ENCODE measurements around the gene WDR27.

WDR27 gene

DNA sequence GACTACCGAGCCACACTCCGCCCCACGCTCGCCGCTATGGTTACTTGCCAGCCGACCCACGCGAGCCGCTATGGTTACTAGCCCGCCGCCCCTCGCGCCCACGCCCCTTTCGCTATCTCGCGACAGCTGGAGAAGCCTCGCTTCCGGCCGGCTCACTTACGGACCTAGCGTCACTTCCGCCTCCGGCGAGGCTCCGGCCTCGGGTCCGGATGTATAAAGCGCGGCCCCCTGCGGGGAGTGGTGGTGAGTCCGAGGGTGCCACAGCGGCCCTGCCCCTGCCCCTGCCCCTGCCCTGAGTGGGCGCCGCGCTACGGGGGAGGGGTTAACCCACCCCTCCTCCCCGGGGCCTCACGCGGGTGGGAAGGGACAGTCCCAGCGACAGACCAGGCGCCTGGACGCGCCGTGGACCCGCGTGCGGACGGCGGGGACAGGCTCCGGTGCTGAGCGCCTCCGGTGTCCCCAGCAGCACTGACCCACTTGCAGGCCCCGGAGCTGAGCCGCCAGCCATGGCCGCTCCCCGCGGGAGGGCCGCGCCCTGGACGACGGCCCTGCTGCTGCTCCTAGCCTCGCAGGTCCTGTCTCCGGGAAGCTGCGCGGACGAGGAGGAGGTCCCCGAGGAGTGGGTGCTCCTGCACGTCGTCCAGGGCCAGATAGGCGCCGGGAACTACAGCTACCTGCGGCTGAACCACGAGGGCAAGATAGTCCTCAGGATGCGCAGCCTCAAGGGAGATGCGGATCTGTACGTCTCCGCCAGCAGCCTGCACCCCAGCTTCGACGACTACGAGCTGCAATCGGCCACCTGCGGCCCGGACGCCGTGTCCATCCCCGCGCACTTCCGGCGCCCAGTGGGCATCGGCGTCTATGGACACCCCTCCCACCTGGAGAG is at the start of gene WDR27, which contains the start of gene C6orf120:
Gene WDR27, minus strand, starts transcription at position 76 of the 886 bp plus-strand sequence. CDS start 13,024 bp downstream, outside the sequence.
Gene C6orf120, plus strand, starts transcription at position 173 of the 886 bp plus-strand sequence. Its CDS starts 334 bp downstream, at position 507.
- DNase-seq (ENCODE audit: low read depth in 2 of 2), result peak; percentile 97 to 98

DNA sequence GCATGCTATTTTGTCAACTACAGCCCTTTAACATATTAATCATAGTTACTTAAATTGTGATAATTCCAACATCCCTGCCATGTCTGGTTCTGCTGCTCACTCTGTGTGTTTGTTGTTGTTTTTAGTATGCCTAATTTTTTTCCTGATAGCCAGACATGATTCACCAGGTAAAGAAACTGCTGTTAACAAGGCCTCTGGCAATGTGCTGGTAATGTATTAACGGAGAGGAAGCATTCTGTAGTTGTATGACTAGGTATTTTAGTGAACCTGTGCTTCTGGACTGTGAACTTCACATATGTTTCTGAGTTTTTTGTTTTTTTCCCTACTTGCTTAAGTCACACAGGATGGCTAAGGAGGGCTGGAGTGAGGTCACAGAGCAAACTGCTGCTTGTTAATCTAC is 44.7 kb upstream of the WDR27 start:
- DNase-seq (ENCODE audit: low read depth in 2 of 2), result no peak

DNA sequence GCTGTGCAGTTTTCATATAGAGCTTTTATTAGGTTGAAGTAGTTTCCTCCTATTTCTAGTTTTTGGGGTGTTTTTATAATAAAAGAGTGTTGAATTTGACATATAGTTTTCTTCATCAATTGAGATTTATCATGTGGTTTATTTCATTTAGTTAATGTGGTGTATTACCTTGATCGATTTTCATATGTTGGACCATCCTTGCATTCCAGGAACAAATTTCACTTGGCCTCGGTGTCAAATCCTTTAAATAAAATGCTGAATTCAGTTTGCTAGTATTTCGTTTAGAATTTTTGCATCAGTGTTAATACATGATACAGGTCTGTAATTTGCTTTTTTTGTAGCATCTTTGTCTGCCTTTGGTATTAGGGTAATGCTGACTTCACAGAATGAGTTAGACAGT is 43.6 kb upstream of the WDR27 start:
- DNase-seq (ENCODE audit: low read depth in 2 of 2), result no peak

DNA sequence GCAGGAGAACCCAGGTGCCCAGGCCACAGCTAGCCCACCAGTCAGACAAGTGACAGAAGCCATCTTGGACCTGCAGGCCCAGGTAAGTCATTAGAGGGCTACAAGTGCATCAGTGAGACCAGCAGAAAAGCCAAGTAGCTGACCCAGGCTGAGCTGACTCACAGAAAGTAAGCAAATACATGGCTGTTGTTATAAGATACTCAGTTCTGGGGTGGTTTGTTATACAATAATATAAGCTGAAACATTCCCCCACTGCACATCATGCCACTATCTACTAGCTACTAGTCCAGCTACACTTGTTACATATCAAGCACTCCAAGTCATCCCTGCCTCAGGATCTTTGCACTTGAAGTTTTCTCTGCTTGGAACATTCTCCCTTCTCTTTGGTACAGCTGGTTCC is 39.5 kb upstream of the WDR27 start:
- DNase-seq (ENCODE audit: low read depth in 2 of 2), result no peak

DNA sequence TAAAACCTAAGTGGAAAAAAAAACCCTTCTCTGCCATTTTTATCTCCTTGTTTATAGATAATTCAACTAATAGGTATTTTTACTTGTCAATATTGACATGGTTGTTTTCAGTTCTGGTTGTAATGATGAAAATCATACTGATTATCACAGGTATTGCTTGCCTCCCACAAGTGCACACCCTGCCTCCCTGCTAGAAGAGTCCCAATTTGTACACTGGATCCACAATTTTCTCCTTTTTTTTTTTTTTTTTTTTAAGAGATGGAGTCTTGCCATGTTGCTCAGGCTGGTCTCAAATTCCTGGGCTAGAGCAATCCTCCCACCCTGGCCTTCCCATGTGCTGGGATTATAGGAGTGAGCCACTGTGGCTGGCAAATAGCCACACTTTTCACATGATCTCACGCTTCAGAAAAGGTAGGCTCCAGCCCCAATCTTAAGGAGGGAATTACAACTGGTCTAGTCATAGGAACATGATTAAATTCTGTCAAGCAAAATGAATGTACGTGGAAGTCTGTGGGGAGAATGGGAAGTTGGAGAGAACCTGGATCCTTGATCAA is 37.2 kb upstream of the WDR27 start:
- DNase-seq (ENCODE audit: low read depth in 2 of 2), result no peak

DNA sequence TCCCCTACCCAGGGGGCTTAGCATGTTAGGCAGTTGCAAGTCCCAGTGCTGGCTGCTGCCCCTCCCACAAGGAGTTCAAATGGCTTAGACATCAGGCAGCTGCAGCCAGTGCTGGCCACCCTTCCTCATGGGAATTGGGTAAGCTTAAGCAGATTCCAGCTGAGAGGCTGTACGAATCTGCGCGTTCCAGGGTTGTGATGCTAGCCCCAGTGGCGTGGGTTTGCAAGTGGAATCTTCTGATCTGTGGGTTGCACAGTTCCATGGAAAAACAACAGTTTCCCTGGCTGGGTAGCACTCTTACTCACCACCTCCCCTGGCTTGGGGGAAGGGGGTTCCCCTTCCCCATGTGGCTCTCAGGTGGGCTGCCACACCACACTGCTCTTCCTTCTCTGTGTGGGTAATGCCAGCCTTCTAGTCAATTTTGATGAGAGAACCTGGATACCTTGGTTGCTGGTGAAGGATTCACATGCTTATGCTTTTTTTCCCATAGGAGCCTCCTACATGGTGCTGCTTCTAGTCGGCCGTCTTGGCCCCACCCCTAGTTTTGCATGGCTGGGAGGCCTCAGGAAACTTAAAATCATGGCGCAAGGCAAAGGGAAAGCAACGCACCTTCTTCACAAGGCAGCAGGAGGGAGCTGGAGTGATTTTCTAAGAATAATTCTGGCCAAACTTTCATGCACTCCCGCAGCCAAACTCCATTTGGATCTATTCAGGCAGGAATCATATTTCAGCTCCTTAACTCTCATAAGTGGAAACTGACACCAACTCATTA is 36.6 kb upstream of the WDR27 start:
- no peak for DNase-seq (ENCODE audit: low read depth in 2 of 2)

DNA sequence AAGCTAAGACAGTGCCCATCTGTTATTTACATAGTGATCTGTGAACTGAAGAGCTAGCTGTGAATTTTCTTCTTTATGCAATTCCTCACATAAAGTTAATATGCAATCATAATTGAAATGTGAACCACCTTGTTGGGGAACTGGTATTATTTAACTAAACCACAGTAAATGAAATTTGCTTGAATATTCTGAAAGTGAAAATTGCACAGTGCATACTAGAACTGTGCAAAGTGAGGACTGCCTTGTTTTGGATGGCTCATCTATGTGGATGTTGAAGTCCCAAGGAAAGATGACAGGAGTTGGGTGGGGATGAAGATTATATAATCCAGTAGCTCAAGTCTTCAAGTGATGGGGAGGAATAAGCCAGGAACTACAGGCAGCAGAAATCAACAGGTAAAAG is 28.1 kb upstream of the WDR27 start:
- DNase-seq (ENCODE audit: low read depth in 2 of 2), result no peak

DNA sequence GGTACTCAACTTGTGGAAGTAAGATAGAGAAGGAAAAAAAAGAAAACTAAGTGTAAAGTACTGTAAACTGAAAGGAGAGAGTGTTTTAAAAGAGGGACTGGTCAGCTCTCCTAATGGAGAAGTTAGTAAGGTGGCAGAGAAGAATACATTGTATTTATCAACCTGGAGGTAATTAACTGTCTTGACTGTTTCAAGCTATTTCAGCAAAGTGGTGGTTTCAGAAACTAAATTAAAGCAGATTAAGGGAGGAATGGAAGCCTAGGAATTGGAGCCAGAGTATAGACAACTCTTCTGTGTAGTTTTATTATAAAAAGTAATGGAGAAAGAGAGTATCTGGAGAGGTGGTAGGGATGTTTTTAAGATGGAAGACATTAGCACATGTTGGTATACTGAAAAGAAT is 25.1 kb upstream of the WDR27 start:
- DNase-seq (ENCODE audit: low read depth in 2 of 2), result no peak

DNA sequence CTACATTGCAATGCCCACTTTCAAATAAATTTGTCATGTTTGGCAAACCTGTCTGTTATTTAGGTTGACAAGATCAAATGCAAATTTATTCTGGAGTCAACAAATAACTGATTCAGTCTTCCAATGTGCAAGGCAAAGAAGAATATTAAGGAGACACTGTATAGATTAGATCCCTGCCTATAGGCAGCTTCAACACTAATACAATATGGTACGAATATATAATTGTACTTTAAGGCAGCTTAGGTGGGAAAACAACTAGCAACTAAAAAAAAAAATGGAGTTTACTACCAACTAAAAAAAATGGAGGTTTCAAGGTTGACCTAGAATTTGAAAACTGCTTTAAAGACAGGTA is 24.2 kb upstream of the WDR27 start:
- no peak for DNase-seq (ENCODE audit: low read depth in 2 of 2)

DNA sequence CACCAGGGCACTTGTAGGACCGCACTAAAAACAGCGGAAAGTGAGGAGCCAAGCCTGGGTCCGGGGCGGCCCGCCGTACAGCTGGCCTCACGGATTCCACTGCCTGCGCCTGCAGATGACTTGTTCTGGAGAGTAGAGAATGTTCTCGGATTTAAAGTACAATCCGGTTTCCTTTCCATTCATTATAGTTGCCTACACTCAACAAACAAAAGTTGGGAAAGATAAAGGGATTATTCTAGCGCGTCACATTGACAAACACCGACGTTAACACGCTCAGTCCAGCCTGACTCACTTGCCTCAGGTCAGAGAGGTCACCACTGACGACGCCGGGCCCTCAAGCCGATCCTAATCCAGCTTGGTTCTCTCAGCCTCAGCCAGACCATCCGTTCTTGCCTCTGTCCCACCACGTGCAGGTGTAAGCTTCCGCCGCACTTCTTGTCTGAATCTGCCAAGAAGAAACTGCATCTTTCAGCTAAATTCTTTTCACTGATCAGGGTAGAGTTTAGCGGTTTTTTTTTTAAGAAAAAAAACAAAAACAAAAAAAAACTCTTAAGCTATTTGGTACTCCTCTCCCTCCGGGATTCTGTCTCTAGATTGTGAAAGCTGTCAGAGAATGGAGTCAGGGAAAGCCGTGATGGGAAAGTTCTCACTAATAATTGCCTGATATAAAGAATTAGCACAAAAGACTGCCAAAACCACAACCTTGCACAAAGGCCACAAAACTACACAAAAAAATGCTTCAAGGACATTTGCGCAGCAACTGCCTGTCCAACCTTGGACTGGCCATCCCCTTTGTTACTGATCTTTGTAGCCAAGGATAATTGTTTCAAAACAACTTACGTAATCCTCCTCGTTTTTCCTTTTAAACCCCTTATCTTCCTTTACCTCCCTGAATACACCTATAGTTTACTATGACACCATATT is 23.6 kb upstream of the WDR27 start:
- no peak for DNase-seq (ENCODE audit: low read depth in 2 of 2)

DNA sequence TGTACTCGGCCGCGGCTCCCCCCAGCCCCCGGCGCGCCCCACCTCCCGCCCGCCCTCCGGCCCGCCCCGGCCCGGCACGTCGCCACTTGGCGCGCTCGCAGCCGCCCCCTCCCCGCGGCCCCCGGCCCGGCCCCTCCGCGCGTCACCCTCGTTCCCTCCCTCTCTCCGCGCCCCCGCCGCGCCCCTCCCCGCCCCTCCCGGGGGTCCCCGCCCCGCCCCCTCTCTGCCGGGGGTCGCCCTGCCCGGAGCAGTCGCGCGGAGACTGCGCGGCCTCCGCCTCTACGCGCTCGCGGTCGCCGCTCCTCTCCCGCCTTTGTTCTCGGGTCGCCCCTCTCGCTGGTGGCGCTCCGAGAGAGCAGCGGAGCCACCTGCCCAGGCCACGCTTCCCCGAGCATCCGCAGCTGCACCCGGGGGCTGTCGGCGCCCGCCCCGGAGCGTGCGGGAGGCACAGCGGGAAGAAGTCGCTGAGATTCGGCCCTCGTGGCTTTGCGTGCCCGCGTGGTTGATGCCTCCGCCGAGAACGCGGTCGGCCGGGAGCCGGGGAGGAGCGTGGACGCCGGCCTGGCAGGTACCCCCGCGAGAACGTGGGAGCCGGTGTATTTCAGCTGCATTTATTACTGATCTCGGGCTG is 22.8 kb upstream of the WDR27 start, which contains the start of gene PHF10:
Gene PHF10, minus strand, starts transcription at position 7 of the 631 bp plus-strand sequence. CDS start 569 bp downstream, outside the sequence.
- DNase-seq (ENCODE audit: low read depth in 2 of 2), result peak; percentile 50 to 56

DNA sequence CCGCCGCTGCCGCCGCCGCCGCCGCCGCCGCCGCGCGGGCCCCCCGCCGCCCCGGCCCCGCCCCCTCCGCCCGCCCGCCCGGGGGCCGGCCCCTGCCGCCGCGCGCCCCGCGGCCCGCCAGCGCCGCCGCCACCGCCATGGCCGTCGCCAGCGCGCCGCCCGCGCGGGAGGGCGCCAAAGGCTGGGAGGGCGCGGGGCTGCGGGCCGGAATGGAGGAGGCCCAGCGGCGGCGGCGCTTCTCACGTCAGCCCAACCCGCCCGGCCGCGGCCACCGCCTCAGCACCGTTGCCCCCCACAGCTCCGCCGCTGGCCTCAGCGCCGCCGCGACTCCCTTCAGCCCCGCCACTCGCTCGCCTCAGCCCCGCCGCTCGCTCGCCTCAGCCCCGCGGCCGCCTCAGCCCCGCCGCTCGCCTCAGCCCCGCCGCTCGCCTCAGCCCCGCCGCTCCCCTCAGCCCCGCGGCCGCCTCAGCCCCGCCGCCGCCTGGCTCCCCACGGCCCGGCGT is 22.2 kb upstream of the WDR27 start:
- no peak for DNase-seq (ENCODE audit: low read depth in 2 of 2)

DNA sequence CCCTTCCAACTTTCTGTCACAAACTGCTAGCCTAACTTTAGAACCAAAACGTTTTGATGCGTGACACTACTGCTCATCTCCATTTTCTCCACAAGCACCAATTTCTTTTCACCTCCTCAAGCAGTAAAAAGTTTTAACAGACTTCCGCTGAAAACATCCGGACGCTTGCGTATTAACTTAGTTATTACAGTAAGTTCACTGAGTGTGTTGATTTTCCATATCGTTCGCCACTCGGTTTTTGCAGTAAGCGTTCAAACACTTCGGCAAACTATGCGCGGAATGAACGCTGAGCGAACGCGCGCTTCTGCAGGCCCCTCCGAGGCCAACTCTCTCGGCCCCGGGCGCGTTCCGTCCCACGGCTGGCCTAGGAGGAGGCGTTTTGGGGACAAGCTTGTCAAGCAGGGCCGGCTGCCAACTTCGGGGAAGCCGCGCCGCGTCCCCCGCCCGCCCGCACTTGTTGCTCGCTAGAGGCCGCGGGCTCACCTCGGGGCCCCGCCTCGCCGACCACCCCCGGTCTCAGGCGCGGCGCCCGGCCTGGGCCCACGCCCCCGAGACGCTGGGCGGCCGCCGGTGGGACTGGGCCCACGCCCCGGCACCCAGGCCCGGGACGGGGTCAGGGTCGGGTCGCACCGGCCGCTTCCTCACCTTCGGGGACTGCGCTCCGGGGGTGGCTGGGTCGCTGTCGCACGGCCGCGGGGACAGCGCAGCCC is 21.5 kb upstream of the WDR27 start:
- peak; percentile 34 to 42 for DNase-seq (ENCODE audit: low read depth in 2 of 2)

DNA sequence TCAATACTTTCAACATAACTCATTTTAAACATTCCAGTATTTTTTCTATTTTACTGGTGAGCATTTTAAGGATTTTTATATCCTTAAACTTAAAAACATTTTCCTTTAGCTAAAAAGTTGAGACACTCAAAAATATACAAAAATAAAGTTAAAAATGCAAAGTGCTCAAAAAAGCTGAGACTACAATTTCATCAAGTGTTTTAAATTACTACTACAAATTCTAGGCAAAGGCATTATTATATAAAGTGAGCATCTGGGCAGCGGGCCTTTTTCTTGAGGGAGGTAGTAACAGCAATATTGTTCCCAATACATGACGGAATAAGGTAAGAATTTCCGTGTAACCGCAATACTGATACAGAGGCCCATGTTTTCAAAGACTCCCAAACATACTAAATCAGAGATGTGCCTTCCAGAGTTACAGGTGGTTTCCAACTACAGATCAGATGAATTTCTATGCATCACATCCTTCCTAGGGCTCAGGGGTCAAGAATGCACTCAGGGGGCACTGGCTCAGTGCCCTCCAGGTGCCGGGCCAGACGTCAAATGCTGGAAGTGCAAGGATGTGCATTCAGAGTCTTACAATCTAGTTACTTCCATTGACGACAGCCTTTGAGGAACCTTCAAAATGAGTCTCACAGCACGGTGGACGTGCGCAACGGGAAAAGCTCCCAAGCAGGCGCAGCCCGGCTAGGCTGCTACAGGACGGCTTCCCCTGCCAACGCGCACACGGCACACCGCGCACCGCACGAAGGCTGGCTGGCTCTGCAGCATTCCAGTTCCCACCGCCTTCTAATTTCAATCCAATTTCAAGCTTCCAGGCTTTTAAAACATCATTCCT is 20.8 kb upstream of the WDR27 start:
- no peak for DNase-seq (ENCODE audit: low read depth in 2 of 2)

DNA sequence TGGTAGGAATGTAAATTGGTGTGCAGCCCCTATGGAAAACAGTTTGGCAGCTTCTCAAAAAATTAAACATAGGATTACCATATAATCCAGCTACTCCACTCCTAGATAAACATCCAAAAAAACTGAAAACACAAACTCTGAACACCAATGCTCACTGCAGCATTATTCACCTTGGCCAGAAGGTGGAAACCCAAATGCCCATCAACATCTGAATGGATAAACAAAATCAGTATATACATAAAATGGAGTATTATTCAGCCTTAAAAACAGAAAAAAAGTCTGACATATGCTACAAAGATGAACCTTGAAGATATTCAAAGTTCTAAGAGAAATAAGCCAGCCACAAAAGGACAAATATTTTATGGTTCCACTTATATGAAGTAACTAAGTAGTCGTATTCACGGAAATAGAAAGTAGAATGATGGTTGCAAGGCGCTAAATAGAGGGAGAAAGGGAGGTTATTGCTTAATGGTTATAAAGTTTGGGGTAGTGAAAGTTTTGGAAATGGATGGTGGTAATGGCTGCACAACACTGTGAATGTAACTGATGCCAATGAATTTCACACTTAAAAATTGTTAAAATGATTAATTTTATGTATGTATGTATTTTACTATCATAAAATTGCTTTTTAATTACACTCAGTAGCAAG is 18.5 kb upstream of the WDR27 start:
- no peak for DNase-seq (ENCODE audit: low read depth in 2 of 2)

DNA sequence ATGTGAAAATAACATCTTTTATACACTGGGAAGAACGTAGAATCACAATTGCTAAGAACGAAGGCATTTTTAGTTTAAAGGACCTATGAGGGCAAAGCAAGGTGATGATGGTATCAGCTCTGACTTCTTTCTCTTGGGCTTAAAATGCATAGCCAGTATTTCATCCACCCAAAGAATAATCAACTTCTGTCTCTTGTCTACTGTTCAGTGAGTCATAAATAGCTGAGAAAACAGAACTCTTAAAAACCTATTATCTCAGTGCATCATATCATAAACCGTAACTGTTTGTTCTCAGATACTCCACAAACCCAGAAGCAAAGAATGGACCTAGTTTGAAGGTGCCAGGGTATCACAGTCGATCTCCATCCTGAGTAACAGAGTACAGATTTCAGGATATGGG is 17.3 kb upstream of the WDR27 start:
- DNase-seq (ENCODE audit: low read depth in 2 of 2), result no peak

DNA sequence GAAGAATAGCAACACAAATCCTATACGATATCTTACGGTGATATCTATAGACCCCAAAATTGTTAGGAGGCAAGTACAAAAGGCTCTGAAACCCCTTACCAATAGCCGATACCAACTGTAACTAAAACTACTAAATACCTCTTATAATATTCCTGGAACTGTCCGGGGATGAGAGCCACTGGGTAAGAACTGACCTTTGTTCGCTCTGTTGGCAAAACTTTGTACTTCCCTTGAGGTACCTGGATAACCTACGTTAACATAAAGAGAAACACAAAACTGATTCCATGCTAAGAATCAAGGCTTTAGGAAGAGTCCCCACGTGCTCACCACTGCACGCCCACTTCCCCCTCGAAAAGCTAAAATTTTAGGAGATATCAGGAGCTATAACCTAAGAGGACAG is 12.8 kb upstream of the WDR27 start:
- no peak for DNase-seq (ENCODE audit: low read depth in 2 of 2)

DNA sequence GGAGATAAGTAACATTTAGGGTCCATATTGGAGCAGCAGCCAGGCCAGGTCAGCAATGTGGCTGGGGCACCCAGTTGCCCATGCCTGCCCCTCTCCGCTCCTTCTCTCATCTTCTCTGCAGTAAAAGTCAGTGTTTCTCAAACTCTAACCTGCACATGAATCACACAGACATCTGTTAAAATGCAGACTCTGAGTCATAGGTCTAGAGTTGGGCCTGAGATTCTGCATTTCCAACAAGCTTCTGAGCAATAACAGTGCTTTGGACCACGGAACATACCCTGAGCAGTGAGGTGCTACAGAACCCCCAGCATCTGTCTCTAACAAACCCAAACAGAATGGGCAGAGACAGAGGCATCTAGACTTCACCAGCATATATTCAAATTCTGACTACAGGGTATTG is 12.3 kb upstream of the WDR27 start:
- DNase-seq (ENCODE audit: low read depth in 2 of 2), result no peak

DNA sequence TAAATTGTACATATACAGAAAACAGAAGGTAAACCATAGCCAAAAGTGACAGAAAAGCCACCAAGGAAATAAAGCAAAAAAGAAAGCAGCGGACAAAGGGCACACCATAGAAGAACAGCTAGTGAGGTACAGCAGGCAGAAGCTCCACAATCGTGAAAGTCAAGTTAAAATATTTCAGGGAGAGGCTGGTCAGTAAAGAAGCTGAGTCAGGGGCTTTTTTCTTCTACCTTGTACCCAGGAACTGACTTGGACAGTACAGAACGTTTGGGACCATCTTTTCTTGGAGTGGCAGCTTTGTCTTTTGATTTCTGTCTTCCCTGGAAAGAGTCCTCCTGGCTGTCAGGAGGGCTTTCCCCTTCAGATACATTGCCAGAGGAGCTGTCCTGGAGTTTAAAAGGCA is 8.2 kb upstream of the WDR27 start:
- no peak for DNase-seq (ENCODE audit: low read depth in 2 of 2)
